ENCODE measurements around the gene LRRC57. TPM values are rescaled to one million over a fixed set of nuclear protein-coding genes. Genes with fewer than 3 reads are reported as not detected.

The LRRC57 gene
- total and polyA plus RNA-seq, 2 of the 13 experiments (the other 11 are each of a cell fraction or from before 2014, with no cell fraction given) = 5.8 to 14.8 TPM

GRCh38 chr15:42494998-42495360, 53.6 kb downstream of the LRRC57 start:
- H3K4me2 ChIP-seq (ENCODE audit: low read depth, low read length) = peak overlapping the region; percentile 82
- H4K20me1 ChIP-seq (ENCODE audit: insufficient read depth, low read length) = no peaks in the 10 kb centered on the region
- TF ChIP-seq YEATS2 (CRISPR knock-in tag; IDR thresholded peaks at IDR 0.05; ENCODE audit: borderline replicate concordance) = 0 out of 2 replicates have a peak, but pooled peaks have one; percentile 6
- peak; percentile 34; the same call in 1 of the 2 replicates for TF ChIP-seq PHF21A (CRISPR knock-in tag; IDR thresholded peaks at IDR 0.05)
- no peak for TF ChIP-seq ZNF549 (CRISPR knock-in tag; IDR thresholded peaks at IDR 0.05)
- no peak for TF ChIP-seq ZSCAN30 (CRISPR knock-in tag; IDR thresholded peaks at IDR 0.05)
- TF ChIP-seq ZNF343 (CRISPR knock-in tag; IDR thresholded peaks at IDR 0.05) = peak; percentile 10; the same call in 1 of the 2 replicates
- TF ChIP-seq KDM5A (IDR thresholded peaks at IDR 0.05; ENCODE audit: borderline replicate concordance, low read length) = peak; percentile 39; the same call in 1 of the 2 replicates
- TF ChIP-seq, protein P1, sequence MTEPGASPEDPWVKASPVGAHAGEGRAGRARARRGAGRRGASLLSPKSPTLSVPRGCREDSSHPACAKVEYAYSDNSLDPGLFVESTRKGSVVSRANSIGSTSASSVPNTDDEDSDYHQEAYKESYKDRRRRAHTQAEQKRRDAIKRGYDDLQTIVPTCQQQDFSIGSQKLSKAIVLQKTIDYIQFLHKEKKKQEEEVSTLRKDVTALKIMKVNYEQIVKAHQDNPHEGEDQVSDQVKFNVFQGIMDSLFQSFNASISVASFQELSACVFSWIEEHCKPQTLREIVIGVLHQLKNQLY (CRISPR knock-in tag; IDR thresholded peaks at IDR 0.05) = 0 out of 2 replicates have a peak, but pooled peaks have one; percentile 20
- no peak for TF ChIP-seq GABPA (IDR thresholded peaks at IDR 0.05; ENCODE audit: low read depth, low read length)
- peak; percentile 61 for TF ChIP-seq GABPA (CRISPR knock-in tag; IDR thresholded peaks at IDR 0.05; ENCODE audit: low read depth)
- 0 out of 2 replicates have a peak, but pooled peaks have one; percentile 13 for TF ChIP-seq ZNF546 (CRISPR knock-in tag; conservative IDR thresholded peaks at IDR 0.05)
- H3K4me3 ChIP-seq (replicated peaks in 1 of 3; ENCODE audit: insufficient read depth in 1 of 3, low read depth in 2 of 3, low read length in 3 of 3) = peak overlapping the region; percentile 48 to 84 (median 78)
- H3K9me3 ChIP-seq (ENCODE audit: low read length) = no peaks in the 10 kb centered on the region
- ChIA-PET CTCF (ENCODE audit: low intra/inter-chr PET ratio, low total read pairs) (no interaction called here), POLR2A (interaction anchor here (0.8 to 2.8 kb wide), 10 partner anchors 10 to 222 kb away, joined by 3 to 18 read pairs (median 8); partner anchors contain the start of genes GANC, HAUS2, LRRC57 and STARD9)
- WGBS (ENCODE audit: low lambda C conversion rate) = 4% methylated on average over 10 of the region's 10 CpGs
- BruUV-seq (replicated peaks) = TSS peak; percentile 84
- intact Hi-C loops (cut with micrococcal nuclease; ENCODE audit: unreplicated experiment) (loop anchor here (5.0 kb wide), 1 partner anchor 157 kb away; no protein-coding TSS in a partner anchor), in situ Hi-C loops (cut with HindIII; ENCODE audit: extremely low pct_ligation_motif_present, low pct_unique_long_range_greater_than_20kb) (no loop called here)
- peaks cover 66% of the 10 kb centered on the region for H3K4me1 ChIP-seq (ENCODE audit: insufficient read depth, low read length)
- peak; percentile 34 for DNase-seq (ENCODE audit: low spot score)
- no peak for FAIRE-seq
- H3K27me3 ChIP-seq (ENCODE audit: control insufficient read depth in 1 of 2, insufficient read depth in 2 of 2, low read length in 2 of 2) = no peaks in the 10 kb centered on the region; a peak in 1 of 5 replicates
- ATAC-seq = no peak; the same call in 2 of the 3 replicates
- H3K9ac ChIP-seq (ENCODE audit: insufficient read depth, low read depth, low read length) = peak overlapping the region; percentile 77
- peak overlapping the region; percentile 82 for H3K27ac ChIP-seq (ENCODE audit: extremely low read length, insufficient read depth, low read length)
- H2AFZ ChIP-seq (ENCODE audit: low read length) = peak overlapping the region; percentile 94
- H3K36me3 ChIP-seq (replicated peaks in 1 of 2; ENCODE audit: control insufficient read depth in 1 of 2, insufficient read depth in 2 of 2, low read length in 2 of 2) = no peaks in the 10 kb centered on the region
- H3K79me2 ChIP-seq (ENCODE audit: insufficient read depth, low read length) = peaks cover 41% of the 10 kb centered on the region

Data from HepG2 (cell line).